ENCODE results near the gene NRN1L. TPM values are rescaled to one million over a fixed set of nuclear protein-coding genes. Genes with fewer than 3 reads are reported as not detected.
"Not testable (repeated sequence)": the region's sequence is repeated elsewhere in the genome, so short reads cannot be mapped to it uniquely, and the experiment has no call there.

The NRN1L gene
- polyA plus RNA-seq (2013, experiment 1 of 2; ENCODE audit: insufficient read length) = not detected
- polyA plus RNA-seq (2013, experiment 2 of 2; ENCODE audit: insufficient read length) = not detected

- peak; percentile 90 for DNase-seq
These were observed at the start of gene NRN1L for GRCh38 chr16:67884684-67885083. Gene NRN1L (plus strand): TSS chr16:67884885. CDS start chr16:67884904, 19 bp downstream.

GRCh38 chr16:67837190-67837589 lies 47.5 kb upstream of the NRN1L start:
- not testable (repeated sequence) for DNase-seq

- no peak for DNase-seq
These were observed 46.9 kb upstream of the NRN1L start for GRCh38 chr16:67837811-67838210.

- DNase-seq = no peak
These were observed 43.4 kb upstream of the NRN1L start for GRCh38 chr16:67841198-67841815.

- peak; percentile 93 for DNase-seq
These were observed 42.7 kb upstream of the NRN1L start, which contains the start of gene THAP11 for GRCh38 chr16:67841816-67842508. Gene THAP11 (plus strand): TSS chr16:67842320. CDS start chr16:67842555, 235 bp downstream.

GRCh38 chr16:67842509-67843342 lies 42.0 kb upstream of the NRN1L start:
- peak; percentile 32 for DNase-seq

GRCh38 chr16:67843343-67843765 lies 41.3 kb upstream of the NRN1L start:
- DNase-seq = no peak

GRCh38 chr16:67844497-67844896 lies 40.2 kb upstream of the NRN1L start:
- DNase-seq = peak; percentile 38

- no peak for DNase-seq
These were observed 39.2 kb upstream of the NRN1L start for GRCh38 chr16:67845291-67846062.

- DNase-seq = no peak
These were observed 38.7 kb upstream of the NRN1L start for GRCh38 chr16:67846063-67846319.

GRCh38 chr16:67846320-67847063 lies 38.2 kb upstream of the NRN1L start, which contains the start of gene NUTF2:
Gene NUTF2 (plus strand): TSS chr16:67846933. CDS start chr16:67865131, 18,198 bp downstream.
- DNase-seq = peak; percentile 95

GRCh38 chr16:67847064-67847861 lies 37.4 kb upstream of the NRN1L start, which contains the start of gene CENPT:
Gene CENPT (minus strand): TSS chr16:67847693. CDS start chr16:67833859, 13,834 bp downstream.
- peak; percentile 51 for DNase-seq

- no peak for DNase-seq
These were observed 36.6 kb upstream of the NRN1L start for GRCh38 chr16:67848118-67848517.

- DNase-seq = no peak
These were observed 31.0 kb upstream of the NRN1L start for GRCh38 chr16:67853670-67854069.

- no peak for DNase-seq
These were observed 28.9 kb upstream of the NRN1L start for GRCh38 chr16:67855789-67856188.

GRCh38 chr16:67856927-67857546 lies 27.6 kb upstream of the NRN1L start:
- no peak for DNase-seq

- DNase-seq = peak; percentile 62
These were observed 27.0 kb upstream of the NRN1L start for GRCh38 chr16:67857547-67858233.

GRCh38 chr16:67858500-67858899 lies 26.2 kb upstream of the NRN1L start:
- no peak for DNase-seq

- DNase-seq = no peak
These were observed 23.9 kb upstream of the NRN1L start for GRCh38 chr16:67860589-67861398.

All from fibroblast of skin of abdomen (primary cell).